HepG2 (cell line): ENCODE results near the gene HMGN4. TPM values are rescaled to one million over a fixed set of nuclear protein-coding genes. Genes with fewer than 3 reads are reported as not detected.

Experiments
- ARID5B ChIP-seq: IDR thresholded peaks from 2 replicates; pipeline ENCODE4 v1.4.0; 2020; ENCODE audit warnings: mild to moderate bottlenecking, missing genetic modification reagents
- CREB3 ChIP-seq: sonication (generic); formaldehyde crosslinking; IDR thresholded peaks from 2 replicates; pipeline ENCODE4 v1.5.0; 2020; ENCODE audit warnings: missing genetic modification reagents
- DBP ChIP-seq: sonication (generic); formaldehyde crosslinking; IDR thresholded peaks from 2 replicates; pipeline ENCODE4 v1.4.0; 2020; ENCODE audit warnings: missing genetic modification reagents; ENCODE audit errors: not compliant biosample characterization
- FOXA3 ChIP-seq: IDR thresholded peaks from 2 replicates; pipeline ENCODE4 v1.6.1; 2016; ENCODE audit warnings: missing genetic modification reagents, missing compliant biosample characterization
- HMGXB4 ChIP-seq, 2 experiments: sonication (generic) in 1 of 2; formaldehyde crosslinking in 1 of 2; IDR thresholded peaks; 2 replicates each; pipeline versions ENCODE4 v1.4.0 to v1.6.1; 2018 to 2020; ENCODE audit warnings: missing genetic modification reagents in 2 of 2, borderline replicate concordance in 1 of 2, low read depth in 1 of 2, mild to moderate bottlenecking in 1 of 2, missing biosample characterization in 1 of 2
- HNRNPUL1 ChIP-seq: fragments of 200-400 bp; formaldehyde crosslinking; IDR thresholded peaks from 2 replicates; pipeline ENCODE4 v1.6.1; 2017; ENCODE audit warnings: low read depth, mild to moderate bottlenecking, low read length, moderate library complexity
- IKZF4 ChIP-seq: sonication (generic); formaldehyde crosslinking; IDR thresholded peaks from 2 replicates; pipeline ENCODE4 v1.5.1; 2020; ENCODE audit warnings: borderline replicate concordance, mild to moderate bottlenecking, low read depth, missing genetic modification reagents; ENCODE audit errors: not compliant biosample characterization
- JUN ChIP-seq: sonication (generic); formaldehyde crosslinking; IDR thresholded peaks from 2 replicates; pipeline ENCODE4 v1.4.0; 2020; ENCODE audit warnings: mild to moderate bottlenecking, missing genetic modification reagents
- RCOR2 ChIP-seq: IDR thresholded peaks from 2 replicates; pipeline ENCODE4 v1.6.1; 2016; ENCODE audit warnings: missing biosample characterization, missing genetic modification reagents
- ZNF34 ChIP-seq: sonication (generic); formaldehyde crosslinking; IDR thresholded peaks from 2 replicates; pipeline ENCODE4 v1.4.0; 2020; ENCODE audit warnings: mild to moderate bottlenecking, missing genetic modification reagents, borderline replicate concordance
- ZNF354B ChIP-seq: sonication (generic); formaldehyde crosslinking; IDR thresholded peaks from 2 replicates; pipeline ENCODE4 v1.8.0; 2022; ENCODE audit warnings: mild to moderate bottlenecking, missing genetic modification reagents
- ZNF614 ChIP-seq: IDR thresholded peaks from 2 replicates; pipeline ENCODE4 v1.6.1; 2018; ENCODE audit warnings: missing biosample characterization, missing genetic modification reagents, inconsistent platforms, borderline replicate concordance
- polyA plus RNA-seq, 8 experiments: library from polyadenylated mRNA; depleted of rRNA in 3 of 8; stranded (reverse) in 7 of 8; unstranded in 1 of 8; fragments of >200 nt; fragmentation: Illumina TruSeq in 4 of 8; extraction: Trizol in 4 of 8; gene quantifications; 2 replicates each; pipeline versions ENCODE4 v1.2.1 to v1.2.3, GENCODE V29; 2011 to 2016; ENCODE audit warnings: low read depth in 4 of 8, missing spikeins in 1 of 8, mixed read lengths in 1 of 8; ENCODE audit not compliant: insufficient read depth in 1 of 8
- total RNA-seq, 5 experiments: library from RNA; depleted of rRNA; stranded (reverse); fragments of >200 nt; fragmentation: Illumina TruSeq; extraction: Trizol; gene quantifications; 2 replicates each; pipeline ENCODE4 v1.2.3, GENCODE V29; 2016; ENCODE audit warnings: low read depth in 1 of 5
- TF ChIP-seq, protein P1 (sequence below): sonication (generic); formaldehyde crosslinking; IDR thresholded peaks from 2 replicates; pipeline ENCODE4 v1.4.0; 2020; ENCODE audit warnings: mild to moderate bottlenecking, missing genetic modification reagents
- TF ChIP-seq, protein P2 (sequence below): sonication (generic); formaldehyde crosslinking; IDR thresholded peaks from 2 replicates; pipeline ENCODE4 v1.8.0; 2022; ENCODE audit warnings: missing genetic modification reagents, mild to moderate bottlenecking, moderate library complexity, borderline replicate concordance
- TF ChIP-seq, protein P3 (sequence below): sonication (generic); formaldehyde crosslinking; conservative IDR thresholded peaks from 2 replicates; pipeline ENCODE4 v1.8.1; 2023; ENCODE audit warnings: missing genetic modification reagents

HMGN4 gene
- total and polyA plus RNA-seq, 2 of the 13 experiments (the other 11 are each of a cell fraction or from before 2014, with no cell fraction given) = 39.9 to 52.1 TPM

GRCh38 chr6:26554697-26555504 is 16.7 kb downstream of the HMGN4 start (continued):
- peak; percentile 47; the same call in 1 of the 2 replicates for TF ChIP-seq ARID5B (CRISPR knock-in tag)
- no peak for TF ChIP-seq CREB3 (CRISPR knock-in tag)
- peak; percentile 10; the same call in 1 of the 2 replicates for TF ChIP-seq FOXA3 (CRISPR knock-in tag)
- TF ChIP-seq IKZF4 (CRISPR knock-in tag) = no peak
- TF ChIP-seq DBP = no peak
- TF ChIP-seq, protein P1, sequence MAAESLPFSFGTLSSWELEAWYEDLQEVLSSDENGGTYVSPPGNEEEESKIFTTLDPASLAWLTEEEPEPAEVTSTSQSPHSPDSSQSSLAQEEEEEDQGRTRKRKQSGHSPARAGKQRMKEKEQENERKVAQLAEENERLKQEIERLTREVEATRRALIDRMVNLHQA (CRISPR knock-in tag) = no peak
- no peak for TF ChIP-seq ZNF354B (CRISPR knock-in tag)
- TF ChIP-seq, protein P2, sequence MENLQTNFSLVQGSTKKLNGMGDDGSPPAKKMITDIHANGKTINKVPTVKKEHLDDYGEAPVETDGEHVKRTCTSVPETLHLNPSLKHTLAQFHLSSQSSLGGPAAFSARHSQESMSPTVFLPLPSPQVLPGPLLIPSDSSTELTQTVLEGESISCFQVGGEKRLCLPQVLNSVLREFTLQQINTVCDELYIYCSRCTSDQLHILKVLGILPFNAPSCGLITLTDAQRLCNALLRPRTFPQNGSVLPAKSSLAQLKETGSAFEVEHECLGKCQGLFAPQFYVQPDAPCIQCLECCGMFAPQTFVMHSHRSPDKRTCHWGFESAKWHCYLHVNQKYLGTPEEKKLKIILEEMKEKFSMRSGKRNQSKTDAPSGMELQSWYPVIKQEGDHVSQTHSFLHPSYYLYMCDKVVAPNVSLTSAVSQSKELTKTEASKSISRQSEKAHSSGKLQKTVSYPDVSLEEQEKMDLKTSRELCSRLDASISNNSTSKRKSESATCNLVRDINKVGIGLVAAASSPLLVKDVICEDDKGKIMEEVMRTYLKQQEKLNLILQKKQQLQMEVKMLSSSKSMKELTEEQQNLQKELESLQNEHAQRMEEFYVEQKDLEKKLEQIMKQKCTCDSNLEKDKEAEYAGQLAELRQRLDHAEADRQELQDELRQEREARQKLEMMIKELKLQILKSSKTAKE (CRISPR knock-in tag) = no peak
- TF ChIP-seq, protein P3, sequence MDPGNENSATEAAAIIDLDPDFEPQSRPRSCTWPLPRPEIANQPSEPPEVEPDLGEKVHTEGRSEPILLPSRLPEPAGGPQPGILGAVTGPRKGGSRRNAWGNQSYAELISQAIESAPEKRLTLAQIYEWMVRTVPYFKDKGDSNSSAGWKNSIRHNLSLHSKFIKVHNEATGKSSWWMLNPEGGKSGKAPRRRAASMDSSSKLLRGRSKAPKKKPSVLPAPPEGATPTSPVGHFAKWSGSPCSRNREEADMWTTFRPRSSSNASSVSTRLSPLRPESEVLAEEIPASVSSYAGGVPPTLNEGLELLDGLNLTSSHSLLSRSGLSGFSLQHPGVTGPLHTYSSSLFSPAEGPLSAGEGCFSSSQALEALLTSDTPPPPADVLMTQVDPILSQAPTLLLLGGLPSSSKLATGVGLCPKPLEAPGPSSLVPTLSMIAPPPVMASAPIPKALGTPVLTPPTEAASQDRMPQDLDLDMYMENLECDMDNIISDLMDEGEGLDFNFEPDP (CRISPR knock-in tag) = 0 out of 2 replicates have a peak, but pooled peaks have one; percentile 59
- no peak for TF ChIP-seq HNRNPUL1
- no peak for TF ChIP-seq RCOR2 (CRISPR knock-in tag)
- no peak for TF ChIP-seq ZNF34 (CRISPR knock-in tag)
- TF ChIP-seq JUN = no peak
- peak; percentile 93 to 97 for TF ChIP-seq HMGXB4 (CRISPR knock-in tag; IDR thresholded peaks at IDR 0.05; ENCODE audit: borderline replicate concordance in 1 of 2, low read depth in 1 of 2)
- TF ChIP-seq ZNF614 (CRISPR knock-in tag) = peak; percentile 42; the same call in 1 of the 2 replicates
